Measurements from ENCODE around the gene GRN. TPM values are rescaled to one million over a fixed set of nuclear protein-coding genes. Genes with fewer than 3 reads are reported as not detected.

GRN gene
- total RNA-seq, 4 donors from 2014 or later = 64.2 to 111 (median 87.1) TPM

DNA sequence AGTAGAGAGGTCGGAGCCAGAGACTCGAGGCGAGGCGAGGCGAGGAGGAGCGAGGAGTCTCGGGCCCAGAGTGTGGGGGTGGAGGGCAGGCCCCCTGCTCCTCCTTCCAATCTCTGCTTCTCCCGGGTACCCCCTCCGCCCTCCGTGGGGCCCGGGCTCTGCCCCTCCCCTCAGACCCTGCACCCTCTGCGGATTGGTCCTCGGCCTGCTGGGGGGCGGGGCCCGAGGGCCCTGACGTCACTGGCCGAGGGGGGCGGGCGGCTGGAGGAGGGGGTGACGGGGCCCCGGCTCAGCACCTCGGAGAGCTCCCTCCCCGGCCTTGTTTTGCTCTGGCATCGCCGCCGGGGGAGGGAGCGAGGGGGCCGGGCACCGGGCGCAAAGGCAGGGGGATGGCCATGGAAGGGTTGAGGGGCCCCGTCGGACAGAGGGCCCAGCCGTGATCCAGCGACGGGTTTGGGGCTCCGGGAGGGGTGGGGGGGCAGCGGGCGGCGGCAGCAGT lies 36.7 kb upstream of the GRN start, which contains the start of gene RUNDC3A:
RUNDC3A (plus strand) TSS at position 282 of the 499 bp plus-strand sequence. CDS start 232 bp downstream, outside the sequence.
- peaks cover 7 to 18% of the 10 kb centered on the region in 2 donors for H3K4me1 ChIP-seq
- no peaks in the 10 kb centered on the region for H3K9me3 ChIP-seq
- DNase-seq = peak; percentile 34 to 47
- in situ Hi-C loops (cut with MboI; ENCODE audit: low sequenced_read_pairs in 4 of 4) = no loop called here
- intact Hi-C loops (cut with DNase I; ENCODE audit: low total_unique reads) = no loop called here
- no peak within 1 kb of the TSS for H3K27ac ChIP-seq
- H3K4me3 ChIP-seq = peak within 1 kb of the TSS; percentile 37 to 56 (median 50)
- peaks cover 16 to 24% (median 23%) of the 10 kb centered on the region in 3 donors for H3K27me3 ChIP-seq
- peak; percentile 76 for ATAC-seq
- no peaks in the 10 kb centered on the region for H3K36me3 ChIP-seq
- TF ChIP-seq POLR2A (IDR thresholded peaks at IDR 0.05) = no peak
- TF ChIP-seq, protein P1, sequence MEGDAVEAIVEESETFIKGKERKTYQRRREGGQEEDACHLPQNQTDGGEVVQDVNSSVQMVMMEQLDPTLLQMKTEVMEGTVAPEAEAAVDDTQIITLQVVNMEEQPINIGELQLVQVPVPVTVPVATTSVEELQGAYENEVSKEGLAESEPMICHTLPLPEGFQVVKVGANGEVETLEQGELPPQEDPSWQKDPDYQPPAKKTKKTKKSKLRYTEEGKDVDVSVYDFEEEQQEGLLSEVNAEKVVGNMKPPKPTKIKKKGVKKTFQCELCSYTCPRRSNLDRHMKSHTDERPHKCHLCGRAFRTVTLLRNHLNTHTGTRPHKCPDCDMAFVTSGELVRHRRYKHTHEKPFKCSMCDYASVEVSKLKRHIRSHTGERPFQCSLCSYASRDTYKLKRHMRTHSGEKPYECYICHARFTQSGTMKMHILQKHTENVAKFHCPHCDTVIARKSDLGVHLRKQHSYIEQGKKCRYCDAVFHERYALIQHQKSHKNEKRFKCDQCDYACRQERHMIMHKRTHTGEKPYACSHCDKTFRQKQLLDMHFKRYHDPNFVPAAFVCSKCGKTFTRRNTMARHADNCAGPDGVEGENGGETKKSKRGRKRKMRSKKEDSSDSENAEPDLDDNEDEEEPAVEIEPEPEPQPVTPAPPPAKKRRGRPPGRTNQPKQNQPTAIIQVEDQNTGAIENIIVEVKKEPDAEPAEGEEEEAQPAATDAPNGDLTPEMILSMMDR (IDR thresholded peaks at IDR 0.05 in 4 of 5, conservative IDR thresholded peaks at IDR 0.05 in 1 of 5) = no peak

DNA sequence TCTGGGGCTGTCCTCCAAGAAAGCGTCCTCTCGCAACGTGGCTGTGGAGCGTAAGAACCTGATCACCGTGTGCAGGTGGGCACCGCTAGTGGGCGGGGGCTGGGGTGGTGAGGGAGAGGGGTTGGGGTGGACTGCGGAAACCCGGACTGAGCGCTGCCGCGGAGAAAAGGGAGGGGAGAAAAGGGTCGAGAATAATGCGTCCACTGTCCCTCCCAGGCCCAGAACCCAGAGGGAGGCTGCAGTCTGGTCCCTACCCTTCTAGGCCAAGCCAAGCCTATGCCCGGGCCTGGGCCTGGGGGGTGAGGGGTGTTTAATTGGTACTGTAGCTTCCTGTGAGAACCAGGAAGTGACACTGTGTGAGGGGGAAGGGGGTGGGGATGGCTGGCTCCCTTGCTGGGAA lies 36.2 kb upstream of the GRN start:
- no peak for DNase-seq
- ATAC-seq = no peak
- Histone ChIP-seq H3K27me3 (peaks cover 15 to 27% (median 23%) of the 10 kb centered on the region in 3 donors), H3K4me1 (peaks cover 7 to 18% of the 10 kb centered on the region in 2 donors), H3K4me3 (peak overlapping the region in 3 of 4 donors; percentile 49 to 56 (median 51)), H3K36me3 (no peaks in the 10 kb centered on the region), H3K27ac (no peak overlapping the region), H3K9me3 (no peaks in the 10 kb centered on the region)
- in situ Hi-C loops (cut with MboI; ENCODE audit: low sequenced_read_pairs in 4 of 4) (no loop called here), intact Hi-C loops (cut with DNase I; ENCODE audit: low total_unique reads) (no loop called here)
- no peak for TF ChIP-seq POLR2A (IDR thresholded peaks at IDR 0.05)
- TF ChIP-seq, protein P1 (IDR thresholded peaks at IDR 0.05 in 4 of 5, conservative IDR thresholded peaks at IDR 0.05 in 1 of 5) = no peak

DNA sequence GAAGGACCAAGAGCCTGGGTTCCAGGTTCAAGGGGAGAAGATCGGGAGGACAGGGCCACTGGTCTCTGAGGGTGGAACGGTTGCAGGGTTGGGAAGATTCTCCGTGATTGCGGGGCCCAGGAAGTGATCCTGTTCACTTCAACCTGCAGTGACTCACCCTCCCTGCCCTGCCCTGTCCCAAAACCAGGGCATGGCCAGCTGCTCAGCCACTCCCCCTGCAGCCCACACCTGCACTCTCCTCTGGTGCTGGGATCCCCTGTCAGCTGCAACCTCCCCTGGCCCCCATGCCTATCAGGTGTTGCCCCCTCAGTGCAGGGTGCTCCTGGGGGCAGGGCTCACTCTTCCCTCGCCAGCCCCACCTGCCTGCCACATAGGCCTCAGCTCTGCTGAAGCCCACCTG lies 35.6 kb upstream of the GRN start:
- no peak overlapping the region for H3K27ac ChIP-seq
- H3K4me3 ChIP-seq = no peak overlapping the region
- intact Hi-C loops (cut with DNase I; ENCODE audit: low total_unique reads) (no loop called here), in situ Hi-C loops (cut with MboI; ENCODE audit: low sequenced_read_pairs in 4 of 4) (no loop called here)
- DNase-seq (no peak), ATAC-seq (no peak)
- no peak for TF ChIP-seq POLR2A (IDR thresholded peaks at IDR 0.05)
- TF ChIP-seq, protein P1 (IDR thresholded peaks at IDR 0.05 in 4 of 5, conservative IDR thresholded peaks at IDR 0.05 in 1 of 5) = no peak
- peaks cover 15 to 33% (median 26%) of the 10 kb centered on the region in 3 donors for H3K27me3 ChIP-seq
- peaks cover 7 to 18% of the 10 kb centered on the region in 2 donors for H3K4me1 ChIP-seq
- H3K9me3 ChIP-seq = no peaks in the 10 kb centered on the region
- H3K36me3 ChIP-seq = no peaks in the 10 kb centered on the region

DNA sequence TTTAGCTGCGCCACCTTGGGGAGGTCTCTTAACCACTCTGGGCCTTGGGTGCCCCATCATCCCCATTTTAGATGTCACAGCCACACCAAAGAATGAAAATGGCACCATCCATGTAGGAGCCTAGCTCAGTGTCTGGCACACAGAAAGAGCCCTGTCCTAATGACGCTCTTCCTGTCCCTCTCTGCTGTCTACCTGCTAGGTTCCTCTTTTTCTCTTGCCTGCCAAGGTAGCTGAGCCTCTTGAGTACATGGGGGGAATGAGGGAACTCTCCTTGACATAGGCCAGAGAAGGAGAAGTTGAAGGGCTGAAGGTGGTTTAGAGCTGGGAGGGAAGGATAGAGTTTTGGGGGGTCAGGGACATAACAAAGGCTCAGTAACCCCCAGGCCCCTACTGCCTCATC lies 34.9 kb upstream of the GRN start:
- H3K36me3 ChIP-seq = no peaks in the 10 kb centered on the region
- TF ChIP-seq, protein P1 (IDR thresholded peaks at IDR 0.05 in 4 of 5, conservative IDR thresholded peaks at IDR 0.05 in 1 of 5) = no peak
- TF ChIP-seq POLR2A (IDR thresholded peaks at IDR 0.05) = no peak
- no peak overlapping the region for H3K27ac ChIP-seq
- H3K9me3 ChIP-seq = no peaks in the 10 kb centered on the region
- H3K27me3 ChIP-seq = peaks cover 21 to 39% (median 25%) of the 10 kb centered on the region in 3 donors
- in situ Hi-C loops (cut with MboI; ENCODE audit: low sequenced_read_pairs in 4 of 4) (no loop called here), intact Hi-C loops (cut with DNase I; ENCODE audit: low total_unique reads) (no loop called here)
- DNase-seq = no peak
- ATAC-seq = no peak
- no peak overlapping the region for H3K4me3 ChIP-seq
- peaks cover 7 to 22% of the 10 kb centered on the region in 2 donors for H3K4me1 ChIP-seq

All from gastrocnemius medialis (tissue), 4 donors.